Erythroblast (primary cell): ENCODE data around the gene KIF18A.

Source experiments
- DNase-seq, 2 experiments: peaks; one replicate each; lab custom pipeline; 2025; lab: John Stamatoyannopoulos, UW
- GATA1 ChIP-seq: IDR thresholded peaks from 2 replicates; pipeline ENCODE4 v1.6.1; 2011; ENCODE audit warnings: low read depth, mild to moderate bottlenecking, control low read depth, low read length, moderate library complexity
- POLR2A ChIP-seq: IDR thresholded peaks from 2 replicates; pipeline ENCODE4 v1.6.1; 2011; ENCODE audit warnings: mild to moderate bottlenecking, low read length

The KIF18A gene

DNA sequence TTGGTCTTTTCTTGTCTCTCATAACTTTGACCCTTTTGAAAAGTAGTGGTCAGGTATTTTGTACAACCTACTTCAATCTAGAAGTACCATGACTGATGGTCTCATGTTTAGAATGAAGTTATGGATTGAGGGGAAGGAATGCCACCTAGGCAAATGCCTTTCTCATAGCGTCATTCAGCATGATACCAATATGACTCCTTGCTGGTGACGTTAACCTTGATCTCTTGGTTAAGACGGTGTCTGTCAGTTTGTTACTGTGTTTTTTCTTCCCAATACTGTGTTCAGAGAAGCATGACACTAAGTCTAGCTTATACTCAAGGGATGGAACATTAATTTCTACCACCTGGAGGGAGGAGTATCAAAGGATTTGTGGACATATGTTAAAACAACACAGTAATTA is 130.9 kb downstream of the KIF18A start:
- no peak for DNase-seq
- TF ChIP-seq GATA1 = no peak
- no peak for TF ChIP-seq POLR2A

DNA sequence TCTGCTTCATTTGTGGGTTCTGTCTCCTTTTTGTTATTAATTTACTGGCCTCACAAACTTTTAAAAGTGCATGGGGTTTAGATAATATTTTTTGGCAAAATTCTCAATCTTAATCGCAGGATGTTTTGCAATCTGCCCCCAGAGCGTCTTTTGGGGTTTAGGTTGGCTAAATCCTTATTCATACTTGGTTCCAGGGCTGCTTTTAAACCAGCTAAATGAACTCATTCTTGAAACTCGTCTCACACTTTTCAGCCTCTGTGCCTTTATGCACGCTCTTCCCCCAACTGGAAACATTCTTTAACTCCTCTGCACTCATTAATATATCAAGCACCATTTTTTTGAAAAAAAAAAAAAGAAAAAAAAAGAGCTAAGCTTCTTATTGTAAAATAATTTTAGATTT is 131.7 kb downstream of the KIF18A start:
- TF ChIP-seq GATA1 (no peak), POLR2A (no peak)
- DNase-seq = no peak

DNA sequence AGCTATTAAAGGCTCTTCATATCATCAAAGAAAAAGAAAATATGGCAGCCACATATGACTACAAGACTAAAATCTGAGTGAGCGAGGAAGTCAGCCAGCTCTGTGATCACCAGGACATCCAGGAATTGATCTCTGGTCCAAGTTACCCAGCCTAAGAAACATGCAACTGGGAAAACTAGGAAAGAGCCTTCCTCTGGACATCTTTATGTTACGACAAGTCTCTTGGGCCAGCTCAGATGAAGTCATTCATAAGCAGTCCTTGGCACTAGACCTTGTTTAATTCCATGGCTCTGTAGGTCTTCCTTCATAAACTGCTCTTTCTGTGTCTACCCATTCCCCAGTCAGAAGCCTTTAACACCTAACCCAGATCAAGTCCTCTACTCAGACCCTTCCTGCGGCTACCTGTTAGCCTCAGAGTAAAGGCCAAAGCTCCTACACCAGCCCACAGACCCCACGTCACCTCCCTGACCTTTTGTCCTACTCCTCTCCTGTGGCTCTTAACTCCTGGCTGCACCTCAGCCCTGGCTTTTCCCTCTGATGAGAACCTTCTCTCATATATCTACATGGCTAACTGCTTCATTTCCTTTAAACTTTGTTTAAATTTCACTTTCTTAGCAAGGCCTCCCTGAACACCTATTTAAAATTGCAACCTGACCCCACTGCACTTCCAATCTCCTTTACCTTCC is 134.0 kb downstream of the KIF18A start:
- TF ChIP-seq GATA1 (no peak), POLR2A (no peak)
- no peak for DNase-seq

DNA sequence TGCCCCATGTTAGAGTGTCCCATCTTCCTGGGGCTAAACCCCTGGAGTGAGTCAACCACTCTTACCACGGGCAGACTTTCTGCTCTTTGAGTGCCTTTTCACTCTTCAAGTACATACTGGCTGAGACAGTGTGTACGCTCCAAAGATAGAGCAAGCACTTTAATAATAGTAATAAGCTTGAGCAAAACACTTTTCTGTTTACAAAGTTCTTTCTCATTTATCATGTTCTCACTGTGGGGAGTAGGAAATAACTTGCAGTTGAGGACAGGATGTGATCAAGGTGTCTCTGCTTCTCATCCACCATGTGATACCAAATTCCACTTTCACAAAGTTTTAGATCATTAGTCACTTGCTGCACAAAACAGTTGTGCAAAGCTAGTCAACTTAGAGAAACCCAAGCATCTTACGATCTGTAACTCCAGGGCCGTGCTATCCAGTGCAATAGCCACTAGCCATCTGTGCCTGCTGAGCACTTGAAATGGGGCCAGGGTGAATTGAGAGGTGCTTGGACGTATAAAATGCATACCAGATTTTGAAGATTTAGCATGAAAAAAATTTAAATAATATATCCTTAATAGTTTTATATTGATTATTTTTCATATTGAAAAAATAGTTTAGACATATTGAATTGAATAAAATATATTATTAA is 135.3 kb downstream of the KIF18A start:
- DNase-seq = no peak
- TF ChIP-seq POLR2A (no peak), GATA1 (no peak)

DNA sequence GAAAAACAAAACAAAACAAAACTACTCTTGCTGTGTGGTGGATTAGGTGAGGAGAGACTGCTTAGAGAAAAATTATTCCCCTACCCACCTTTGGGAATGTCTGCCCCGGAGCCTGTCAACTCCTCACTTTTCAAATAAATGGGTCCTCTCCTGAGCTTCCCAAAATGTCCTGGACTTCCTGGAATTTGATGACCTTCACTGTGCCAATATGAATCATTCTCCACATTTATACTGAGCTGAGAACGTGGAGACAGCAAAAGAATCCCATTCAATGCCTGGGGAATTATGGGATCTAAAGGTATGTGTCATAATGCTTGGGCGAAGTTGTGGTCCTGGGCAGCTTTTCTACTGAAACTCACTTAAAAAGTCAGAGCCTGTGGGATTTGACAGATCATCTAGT is 136.8 kb downstream of the KIF18A start:
- TF ChIP-seq GATA1 = no peak
- TF ChIP-seq POLR2A = no peak
- no peak for DNase-seq
